NCI-H510A (cell line): Measurements from ENCODE around the gene ZFPL1.
"Not testable (repeated sequence)": the region's sequence is repeated elsewhere in the genome, so short reads cannot be mapped to it uniquely, and the experiment has no call there.

Source experiments
- DNase-seq: peaks from one replicate; lab custom pipeline; 2025; lab: John Stamatoyannopoulos, UW

The ZFPL1 gene

DNA sequence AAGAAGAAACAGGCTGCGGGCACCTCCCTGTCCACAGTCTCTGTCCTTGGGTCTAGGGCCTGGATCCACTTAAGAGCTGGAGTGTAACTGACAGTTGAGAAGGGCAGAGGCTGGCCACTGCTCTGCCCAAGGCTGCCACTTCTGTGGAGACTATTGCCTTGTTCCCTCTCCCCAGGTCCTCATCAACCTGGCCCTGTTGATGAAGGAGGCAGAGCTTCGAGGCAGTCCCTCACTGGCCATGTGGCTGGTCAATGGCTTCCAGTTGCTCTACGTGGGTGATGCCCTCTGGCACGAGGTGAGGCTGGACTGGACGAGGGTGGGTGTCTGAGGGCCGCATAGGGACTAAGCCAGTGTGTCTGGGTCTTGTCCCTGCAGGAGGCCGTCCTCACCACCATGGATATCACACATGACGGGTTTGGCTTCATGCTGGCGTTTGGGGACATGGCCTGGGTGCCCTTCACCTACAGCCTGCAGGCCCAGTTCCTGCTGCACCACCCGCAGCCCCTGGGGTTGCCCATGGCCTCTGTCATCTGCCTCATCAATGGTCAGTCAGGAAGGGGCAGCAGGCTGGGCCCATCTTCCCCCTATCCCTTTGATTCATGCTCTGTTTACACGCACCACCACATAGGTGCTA is 30.6 kb downstream of the ZFPL1 start:
- DNase-seq: no peak

DNA sequence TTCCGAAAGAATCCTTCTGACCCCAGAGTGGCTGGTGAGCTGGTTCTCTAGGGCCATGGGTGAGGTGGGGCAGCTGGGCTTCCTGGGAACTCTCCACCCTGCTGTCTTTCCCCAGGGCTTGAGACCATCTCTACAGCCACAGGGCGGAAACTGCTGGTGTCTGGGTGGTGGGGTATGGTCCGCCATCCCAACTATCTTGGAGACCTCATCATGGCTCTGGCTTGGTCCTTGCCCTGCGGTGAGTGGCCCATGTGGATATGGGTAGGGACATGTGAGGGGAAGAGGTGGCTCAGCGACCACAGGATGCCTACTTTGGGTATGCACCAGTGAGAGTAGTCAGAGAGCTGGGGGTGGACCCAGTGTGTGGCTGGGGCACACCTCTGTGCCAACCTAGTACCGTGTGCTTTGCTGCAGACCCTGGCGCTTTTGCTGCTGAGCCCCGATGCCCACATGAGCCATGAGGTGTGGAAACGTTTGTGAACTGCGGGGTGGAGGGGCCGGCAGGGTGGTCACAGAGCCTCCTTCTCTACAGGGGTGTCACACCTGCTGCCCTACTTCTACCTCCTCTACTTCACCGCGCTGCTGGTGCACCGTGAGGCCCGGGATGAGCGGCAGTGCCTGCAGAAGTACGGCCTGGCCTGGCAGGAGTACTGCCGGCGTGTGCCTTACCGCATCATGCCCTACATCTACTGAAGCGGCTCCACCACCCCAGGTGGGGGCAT is 31.5 kb downstream of the ZFPL1 start:
- no peak for DNase-seq

DNA sequence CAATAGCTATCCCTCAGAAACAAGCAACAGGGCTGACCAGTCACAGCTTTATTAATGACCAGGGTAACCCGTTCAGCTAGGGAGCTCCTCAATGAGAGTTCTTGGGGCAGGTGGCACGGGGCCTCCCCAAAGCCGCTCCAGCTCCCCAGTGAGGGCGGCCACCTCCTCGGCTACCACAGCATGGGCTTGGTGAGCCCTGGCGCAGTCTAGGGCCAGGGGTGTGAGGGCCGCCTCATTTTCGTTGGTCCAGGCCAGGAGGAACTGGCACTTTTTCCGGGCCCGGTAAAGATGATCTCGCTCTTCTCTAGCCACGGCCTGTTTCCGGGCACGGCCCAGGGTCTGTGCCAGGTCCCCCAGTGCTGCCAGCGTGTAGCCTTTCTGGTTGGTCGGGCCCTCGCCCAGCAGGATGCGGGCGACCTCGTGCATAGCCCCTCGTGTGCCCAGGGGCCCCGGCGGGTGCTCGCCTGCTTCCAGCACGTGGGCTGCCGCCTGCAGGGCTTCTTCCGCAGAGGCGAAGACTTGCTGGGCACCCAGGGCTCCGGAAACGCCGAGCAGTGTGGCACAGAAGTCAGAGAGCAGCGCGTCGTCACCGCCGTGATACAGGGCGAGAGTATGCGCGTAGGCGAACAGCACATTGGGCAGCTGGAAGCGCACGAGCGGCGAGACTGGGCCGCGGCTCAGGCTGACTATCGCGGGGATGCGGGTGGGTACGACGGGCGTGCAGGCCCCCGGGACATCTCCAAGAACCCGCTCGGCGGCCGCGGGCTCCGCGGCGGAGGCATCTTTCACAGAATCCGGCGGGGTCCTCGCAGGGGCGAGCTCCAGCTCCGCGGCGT is 32.6 kb downstream of the ZFPL1 start:
- DNase-seq: no peak

DNA sequence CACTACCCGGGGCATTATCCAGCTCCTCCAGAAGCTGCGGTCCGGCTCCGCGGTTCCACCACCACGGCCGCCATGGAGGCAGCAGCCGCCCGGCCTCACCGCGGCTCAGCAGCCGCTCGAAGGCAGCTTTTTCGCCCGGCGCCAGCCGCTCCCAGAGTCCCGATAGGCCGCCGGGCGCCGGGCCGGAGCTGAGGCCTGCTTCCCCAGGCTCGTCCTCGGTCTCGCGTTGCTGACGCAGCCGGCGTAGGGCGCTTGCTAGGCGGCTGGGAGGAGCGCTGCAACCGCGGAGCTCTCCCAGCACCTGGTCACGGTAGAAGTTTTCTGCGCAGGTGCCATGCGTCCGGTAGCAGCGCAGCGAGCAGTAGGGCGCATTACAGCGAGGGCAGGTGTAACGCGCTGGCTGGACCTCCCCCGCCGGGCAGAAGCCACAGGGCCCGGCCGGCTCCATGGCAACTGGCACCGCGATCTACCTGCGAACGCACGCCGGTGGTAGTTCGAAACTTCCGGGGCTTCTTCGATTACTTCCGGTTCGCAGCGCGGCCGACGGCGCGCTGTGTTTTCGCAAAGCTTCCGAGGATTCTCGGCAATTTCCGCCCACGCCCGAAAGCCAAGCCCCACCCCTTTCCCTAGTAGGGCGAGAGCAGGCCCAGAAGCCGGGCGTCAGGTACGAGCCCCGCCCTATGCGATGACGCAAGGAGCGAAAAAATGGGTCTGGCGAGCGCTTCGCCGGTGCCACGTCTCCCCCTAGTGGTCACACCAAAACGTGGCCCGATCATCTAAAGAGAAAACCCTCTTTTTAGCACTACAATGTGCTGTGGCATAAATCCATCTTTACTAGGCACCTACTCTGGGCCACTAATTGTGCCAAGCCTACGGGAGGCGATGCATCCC is 33.4 kb downstream of the ZFPL1 start, which contains the start of gene ZNHIT2:
TSS of gene ZNHIT2 (minus strand) at position 496 of the 891 bp plus-strand sequence. CDS start at position 448, 48 bp downstream.
- peak; percentile 95 for DNase-seq

DNA sequence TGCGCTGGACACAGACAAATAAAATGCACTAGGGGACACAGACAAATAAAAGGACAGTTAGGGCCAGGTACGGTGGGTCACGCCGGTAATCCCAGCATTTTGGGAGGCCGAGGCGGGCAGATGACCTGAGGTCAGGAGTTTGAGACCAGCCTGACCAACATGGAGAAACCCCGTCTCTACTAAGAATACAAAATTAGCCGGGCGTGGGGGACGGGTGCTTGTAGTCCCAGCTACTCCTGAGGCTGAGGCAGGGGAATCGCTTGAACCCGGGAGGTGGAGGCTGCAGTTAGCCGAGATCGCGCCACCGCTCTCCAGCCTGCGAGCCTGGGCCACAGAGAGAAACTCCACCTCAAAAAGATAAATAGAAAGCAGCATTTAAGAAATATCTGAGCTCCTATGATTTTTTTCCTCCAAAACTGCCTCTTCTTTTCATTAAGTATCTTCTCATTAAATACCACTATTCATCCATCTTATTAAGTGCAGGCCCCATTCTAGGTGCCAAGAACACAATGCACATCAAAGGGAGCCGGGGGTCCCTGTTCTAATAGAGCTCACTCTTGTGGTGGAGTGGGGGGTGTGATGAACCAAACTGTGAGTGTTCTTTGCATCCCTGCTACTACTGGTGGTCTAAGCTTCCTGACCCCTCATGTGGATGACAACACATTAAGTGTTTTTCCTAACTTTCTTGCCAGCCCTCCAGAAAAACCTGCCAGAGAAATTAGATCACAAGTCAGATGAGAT is 34.2 kb downstream of the ZFPL1 start:
- DNase-seq: no peak

DNA sequence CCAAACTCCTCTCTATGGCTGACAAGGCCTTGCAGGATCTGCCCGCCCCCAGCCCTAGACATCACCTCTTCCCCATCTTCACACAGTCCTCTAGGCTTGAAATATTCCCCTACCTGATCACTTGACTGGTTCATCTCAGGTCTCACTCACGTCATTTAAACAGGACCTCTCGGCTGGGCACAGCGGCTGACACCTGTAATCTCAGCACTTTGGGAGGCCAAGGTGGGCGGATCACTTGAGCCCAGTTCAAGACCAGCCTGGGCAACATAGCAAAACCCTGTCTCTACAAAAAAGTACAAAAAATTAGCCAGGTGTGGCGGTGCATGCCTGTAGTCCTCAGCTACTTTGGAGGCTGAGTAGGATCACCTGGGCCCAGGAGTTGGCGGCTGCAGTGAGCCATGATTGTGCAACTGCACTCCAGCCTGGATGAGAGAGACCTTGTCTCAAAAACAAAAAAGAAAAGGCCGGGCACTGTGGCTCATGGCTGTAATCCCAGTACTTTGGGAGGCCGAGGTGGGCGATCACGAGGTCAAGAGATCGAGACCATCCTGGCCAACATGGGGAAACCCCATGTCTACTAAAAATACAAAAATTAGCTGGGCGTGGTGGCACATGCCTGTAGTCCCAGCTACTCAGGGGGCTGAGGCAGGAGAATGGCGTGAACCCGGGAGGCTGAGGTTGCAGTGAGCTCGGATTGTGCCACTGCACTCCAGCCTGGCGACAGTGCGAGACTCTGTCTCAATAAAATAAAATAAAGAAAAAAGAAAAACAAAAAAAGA is 35.1 kb downstream of the ZFPL1 start:
- not testable (repeated sequence) for DNase-seq

DNA sequence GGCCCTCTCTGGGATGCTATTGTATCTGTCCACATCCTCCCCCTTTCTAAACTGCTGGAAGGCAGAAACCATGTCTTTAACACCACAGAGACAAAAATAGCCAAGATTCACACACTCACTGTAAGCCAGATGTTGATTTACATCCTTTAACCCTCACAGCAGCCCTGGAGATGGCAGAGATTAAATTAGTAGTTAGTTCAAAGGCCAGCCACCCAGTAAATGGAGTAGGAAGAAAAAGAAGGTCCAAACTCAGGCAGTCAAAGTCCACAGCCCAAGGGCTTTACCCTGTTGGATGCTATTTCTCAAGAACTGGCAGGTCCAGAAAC is 35.6 kb downstream of the ZFPL1 start:
- no peak for DNase-seq

DNA sequence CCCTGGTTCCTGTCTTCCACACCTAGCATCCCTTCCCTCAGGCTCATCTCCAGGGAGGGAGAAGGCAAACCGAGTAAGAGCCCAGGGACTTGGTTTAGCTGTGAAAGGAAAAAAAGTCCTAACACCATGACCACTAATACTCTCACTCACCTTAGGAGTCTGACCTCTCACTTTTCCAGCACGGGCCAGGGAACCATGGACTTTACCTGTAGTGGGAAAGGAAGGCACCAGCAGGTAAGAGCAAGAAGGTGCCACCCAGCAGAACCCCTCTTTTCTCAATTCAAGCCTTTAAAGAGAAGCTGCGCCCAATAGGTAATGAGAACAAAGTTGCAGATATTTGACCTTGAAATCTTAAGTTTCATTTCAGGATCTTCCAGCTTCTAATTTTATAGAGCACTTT is 36.8 kb downstream of the ZFPL1 start:
- DNase-seq: no peak

DNA sequence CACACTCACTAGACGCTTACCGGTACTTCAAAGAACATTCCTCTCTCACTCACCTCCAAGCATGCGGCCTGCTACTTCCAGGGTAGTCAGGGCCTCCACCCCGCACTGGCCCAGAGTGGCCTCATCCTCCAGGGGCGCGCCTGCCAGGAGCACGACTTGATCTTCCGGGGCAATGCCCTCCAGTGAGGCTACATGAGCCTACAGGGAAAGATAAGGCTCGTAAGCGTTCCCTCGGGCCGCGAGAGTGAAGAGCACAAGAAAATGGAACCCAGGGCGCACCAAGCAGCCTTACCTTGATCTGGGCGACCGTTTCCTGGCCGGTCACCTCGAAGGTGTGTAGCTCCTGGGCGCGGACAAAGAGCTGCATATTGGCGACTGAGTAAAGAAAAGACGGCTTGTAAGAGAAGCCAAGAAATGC is 37.4 kb downstream of the ZFPL1 start:
- no peak for DNase-seq

DNA sequence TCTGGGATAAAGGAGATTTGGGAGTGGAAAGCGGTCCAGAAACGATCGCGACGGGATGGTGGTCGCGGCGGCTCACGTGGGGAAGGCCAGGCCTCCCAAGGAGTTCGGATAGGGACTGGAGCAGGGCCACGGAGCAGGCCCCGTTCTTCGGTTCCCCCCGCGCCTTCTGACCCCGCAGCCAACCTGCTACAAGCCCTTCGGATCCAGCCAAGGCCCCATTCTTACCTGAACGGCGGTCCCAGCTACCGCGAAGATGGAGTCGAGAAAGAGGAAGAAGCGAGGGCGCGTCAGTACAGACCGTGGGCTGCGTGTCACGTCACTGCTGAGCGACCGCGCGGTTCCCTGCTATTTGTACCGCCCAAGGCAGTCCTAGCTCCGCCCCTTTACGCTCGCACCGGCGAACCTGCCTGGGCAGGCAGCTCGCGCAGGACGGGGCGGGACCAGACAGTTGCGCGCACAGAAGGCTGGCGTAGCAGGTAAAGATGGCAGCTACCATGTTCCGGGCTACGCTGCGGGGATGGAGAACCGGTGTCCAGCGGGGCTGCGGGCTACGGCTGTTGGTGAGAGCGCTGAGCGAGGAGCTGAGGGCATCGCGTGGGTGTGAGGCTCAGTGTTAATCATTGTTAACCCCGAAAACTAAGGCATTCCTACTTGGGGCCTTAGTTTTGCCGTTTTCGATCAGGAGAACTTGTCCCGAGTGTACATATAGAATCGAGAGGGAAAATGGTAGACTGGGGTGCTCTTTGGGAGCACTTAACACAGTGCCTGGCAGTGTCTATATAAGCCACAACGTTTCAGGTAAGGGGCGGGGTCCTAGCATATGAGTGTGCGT is 38.1 kb downstream of the ZFPL1 start, which contains the start of the genes FAU and MRPL49:
TSS of gene FAU (minus strand) at position 270 of the 832 bp plus-strand sequence. CDS start 321 bp downstream, outside the sequence.
TSS of gene MRPL49 (plus strand) at position 457 of the 832 bp plus-strand sequence. CDS start at position 483, 26 bp downstream.
- peak; percentile 98 for DNase-seq

DNA sequence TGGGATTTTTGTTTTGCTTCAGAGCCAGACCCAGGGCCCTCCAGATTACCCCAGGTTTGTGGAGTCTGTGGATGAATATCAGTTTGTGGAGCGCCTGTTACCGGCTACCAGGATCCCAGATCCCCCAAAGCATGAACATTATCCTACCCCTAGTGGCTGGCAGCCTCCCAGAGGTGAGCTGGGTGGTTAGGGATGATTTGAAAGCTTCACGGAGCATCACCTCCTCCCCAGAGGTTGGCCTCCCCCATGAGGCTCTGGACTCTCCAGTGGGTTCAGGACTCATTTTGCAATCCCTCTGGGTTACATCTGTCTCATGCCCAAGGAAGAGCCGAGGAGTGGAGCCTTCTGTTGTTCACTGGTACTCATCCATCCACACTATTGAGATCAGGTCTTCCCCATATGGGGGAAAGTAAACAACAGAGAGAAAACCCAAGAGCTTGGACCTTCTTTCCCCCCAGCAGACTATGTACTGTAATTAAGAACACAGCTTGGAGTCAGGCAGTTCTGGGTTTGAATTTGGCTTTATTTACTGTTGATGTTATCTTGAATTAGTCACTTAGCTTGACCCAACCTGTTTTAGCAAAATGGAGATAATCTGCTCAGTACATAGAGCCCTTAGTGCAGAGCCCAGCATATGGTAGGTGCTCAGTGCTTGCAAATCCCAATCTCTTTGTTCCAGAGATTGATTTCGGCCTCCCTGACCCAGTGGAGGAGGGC is 40.6 kb downstream of the ZFPL1 start:
- DNase-seq: no peak

DNA sequence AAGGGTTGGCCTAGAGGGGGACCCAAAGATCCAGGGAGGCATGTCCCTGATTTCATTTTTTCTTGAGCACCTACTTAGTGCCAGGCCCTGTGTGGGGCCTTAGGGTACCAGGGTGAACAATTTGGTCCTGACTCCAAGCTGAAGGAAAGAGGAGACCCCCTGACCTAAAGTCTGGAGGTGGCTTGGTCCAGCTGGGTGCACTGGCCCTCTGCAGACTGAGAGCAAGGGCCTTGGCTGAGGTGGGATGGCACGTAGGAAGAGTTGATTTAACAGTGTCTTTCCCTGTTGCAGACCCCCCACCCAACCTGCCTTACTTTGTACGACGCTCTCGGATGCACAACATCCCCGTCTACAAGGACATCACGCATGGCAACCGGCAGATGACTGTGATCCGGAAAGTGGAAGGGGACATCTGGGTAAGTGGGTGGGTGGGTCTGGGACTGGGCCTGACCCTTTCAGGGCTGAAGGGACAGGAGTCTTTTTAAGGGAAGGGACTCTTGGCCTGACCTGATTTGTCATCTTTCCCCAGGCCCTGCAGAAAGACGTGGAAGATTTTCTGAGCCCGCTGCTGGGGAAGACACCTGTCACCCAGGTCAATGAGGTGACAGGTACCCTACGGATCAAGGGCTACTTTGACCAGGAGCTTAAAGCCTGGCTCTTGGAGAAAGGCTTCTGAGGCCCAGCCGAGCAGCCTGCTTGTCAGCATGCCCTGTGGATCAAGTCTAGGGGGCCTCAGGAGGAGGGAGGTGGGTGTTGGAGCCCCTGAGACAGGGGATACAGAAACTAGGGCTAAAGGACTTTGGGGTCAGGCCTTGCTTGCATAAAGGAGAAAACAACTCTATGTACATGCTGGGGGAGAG is 41.4 kb downstream of the ZFPL1 start:
- no peak for DNase-seq

DNA sequence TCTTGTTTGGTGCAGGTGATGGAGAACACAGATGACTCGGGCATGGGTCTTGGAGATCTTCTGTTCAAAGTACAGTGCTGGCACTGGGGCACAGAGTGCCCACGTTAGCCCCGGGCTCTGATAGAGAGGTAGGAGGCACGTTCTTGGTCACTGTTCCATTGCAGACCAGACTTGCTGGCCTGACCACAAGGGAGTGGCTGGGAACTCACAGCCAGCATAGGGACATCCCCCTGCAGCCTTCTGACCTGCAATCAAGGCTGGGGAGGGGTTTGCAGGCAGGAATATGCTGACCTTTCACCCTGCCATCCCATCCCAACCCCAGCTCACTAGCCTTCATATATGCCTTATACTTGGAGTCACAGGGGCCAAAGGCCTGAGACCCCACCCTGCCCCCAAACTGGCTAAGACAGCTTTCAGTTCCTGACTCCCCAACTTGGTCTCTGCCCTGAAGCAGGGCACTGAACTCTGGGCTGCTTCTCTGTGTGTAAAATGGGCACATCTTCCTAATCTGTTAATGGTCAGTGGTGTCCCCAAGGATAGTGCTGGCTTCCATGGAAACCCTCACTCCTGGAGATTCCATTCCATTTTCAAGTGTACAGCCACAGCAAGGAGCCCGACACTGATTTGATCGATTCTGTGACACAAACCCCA is 42.7 kb downstream of the ZFPL1 start:
- no peak for DNase-seq

DNA sequence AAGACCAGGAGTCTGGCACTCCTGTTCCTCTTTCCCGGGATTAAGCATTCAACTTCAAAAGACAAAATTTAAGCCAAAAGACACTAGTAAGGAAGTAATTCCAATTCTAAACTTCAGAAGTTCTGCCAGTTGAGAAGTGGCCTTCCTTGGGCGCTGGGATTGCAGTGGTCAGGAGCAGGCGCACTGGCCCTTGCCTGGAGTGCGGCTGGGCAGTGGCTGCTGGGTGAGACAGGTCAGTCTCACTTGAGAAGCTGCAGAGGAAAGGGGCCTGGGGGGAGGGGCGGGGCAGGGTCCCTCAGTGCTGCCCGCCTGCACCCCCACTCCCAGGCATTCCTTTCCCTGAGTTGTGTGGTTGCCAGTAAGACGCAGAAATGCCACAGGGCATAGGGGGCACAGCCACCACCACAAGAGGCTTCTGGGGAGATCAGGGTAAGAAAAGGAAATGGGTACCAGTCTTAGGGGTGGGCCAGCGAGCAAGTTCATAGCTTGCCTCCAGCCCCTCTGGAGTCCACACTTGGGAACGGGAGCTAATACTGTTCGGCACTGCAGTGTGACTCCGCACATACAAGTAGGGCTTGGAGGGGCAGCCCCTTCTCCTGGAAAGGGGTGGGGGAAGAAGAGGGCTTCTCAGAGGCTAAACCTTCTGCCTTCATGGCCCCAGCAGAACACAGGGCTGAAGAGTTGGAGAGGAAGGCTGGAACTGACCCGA is 43.6 kb downstream of the ZFPL1 start:
- no peak for DNase-seq

DNA sequence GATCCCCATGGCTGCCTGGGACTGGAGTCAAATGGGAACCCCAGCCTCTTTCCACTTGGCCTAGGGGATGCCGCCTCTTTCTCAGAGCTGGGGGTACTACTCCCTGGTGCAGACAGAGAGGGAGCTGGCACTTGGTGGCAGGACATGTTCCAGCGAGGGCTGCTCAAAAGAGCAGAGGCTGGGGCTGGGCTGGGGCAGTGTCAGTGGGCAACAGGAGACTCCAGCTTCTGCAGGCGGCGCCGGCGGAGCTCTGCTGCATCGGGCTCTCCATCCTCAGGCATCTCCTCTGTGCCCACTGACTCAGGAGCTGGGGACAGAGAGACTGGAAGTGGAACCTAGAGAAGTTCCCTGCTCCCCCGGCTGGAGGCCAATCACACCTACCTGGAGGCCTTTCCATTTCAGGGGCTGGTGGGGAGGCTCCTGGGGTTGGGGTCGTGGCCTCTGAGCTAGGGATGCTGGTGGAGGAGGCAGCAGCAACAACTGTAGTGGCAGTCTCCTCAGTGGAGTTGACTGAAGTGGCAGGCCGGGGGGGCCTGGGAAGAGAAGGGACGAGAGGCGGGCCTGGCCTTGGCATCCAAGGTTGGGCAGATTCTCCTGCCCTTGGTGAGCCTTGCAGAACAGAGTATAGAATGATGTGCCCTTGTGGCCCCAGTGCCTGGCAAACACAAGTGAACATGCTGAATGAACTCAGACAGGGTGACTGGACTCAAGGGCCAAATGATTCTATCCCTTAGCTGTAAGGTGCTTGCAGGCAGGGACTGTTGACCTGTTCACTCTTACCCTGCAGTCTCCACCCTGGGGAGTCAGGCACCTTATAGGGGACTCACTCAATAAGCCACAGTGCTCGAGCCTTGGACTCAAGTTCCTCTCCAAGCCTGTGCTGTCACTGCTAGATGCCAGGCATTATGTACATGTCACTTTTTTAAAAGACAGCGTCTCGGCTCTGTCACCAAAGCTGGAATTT is 44.4 kb downstream of the ZFPL1 start:
- no peak for DNase-seq
